Measurements from ENCODE around the gene MYCBPAP.

The MYCBPAP gene

DNA sequence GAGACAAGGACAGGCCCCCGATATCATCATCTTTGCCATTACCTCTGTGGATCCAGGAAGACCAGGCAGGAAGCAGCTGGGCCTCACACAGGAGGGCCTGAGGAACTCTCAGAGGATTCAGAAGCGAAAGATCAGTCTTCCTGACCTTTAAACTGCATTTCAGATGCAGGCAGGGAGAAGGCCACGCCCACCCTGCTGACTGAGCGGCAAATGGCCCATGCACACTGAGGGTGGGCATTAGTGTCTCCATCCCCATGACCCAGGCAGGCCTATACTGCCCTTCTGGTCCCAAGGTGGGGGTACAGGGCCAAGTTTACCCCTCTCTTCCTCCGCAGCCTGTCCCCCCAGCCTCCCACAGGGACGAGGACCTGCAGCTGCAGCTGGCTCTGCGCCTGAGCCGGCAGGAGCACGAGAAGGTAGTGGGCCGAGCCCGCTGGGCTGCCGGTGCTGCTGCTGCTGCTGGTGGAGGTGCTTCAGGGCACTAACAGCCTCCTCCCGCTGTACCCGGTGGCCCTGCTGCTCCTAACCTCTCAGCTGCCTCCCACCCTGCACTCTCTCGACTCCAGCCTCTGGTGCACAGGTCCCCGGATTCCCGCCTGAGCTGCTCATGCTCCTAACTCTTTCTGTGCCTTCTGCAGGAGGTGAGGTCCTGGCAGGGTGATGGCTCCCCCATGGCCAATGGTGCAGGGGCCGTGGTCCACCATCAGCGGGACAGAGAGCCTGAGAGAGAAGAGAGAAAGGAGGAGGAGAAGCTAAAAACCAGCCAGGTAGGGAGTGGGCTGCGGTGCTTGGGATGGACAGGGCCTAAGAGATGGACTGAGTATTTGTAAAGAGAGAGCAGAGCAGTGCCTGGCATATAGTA, 30.5 kb downstream of the MYCBPAP start:
- no peak for DNase-seq

DNA sequence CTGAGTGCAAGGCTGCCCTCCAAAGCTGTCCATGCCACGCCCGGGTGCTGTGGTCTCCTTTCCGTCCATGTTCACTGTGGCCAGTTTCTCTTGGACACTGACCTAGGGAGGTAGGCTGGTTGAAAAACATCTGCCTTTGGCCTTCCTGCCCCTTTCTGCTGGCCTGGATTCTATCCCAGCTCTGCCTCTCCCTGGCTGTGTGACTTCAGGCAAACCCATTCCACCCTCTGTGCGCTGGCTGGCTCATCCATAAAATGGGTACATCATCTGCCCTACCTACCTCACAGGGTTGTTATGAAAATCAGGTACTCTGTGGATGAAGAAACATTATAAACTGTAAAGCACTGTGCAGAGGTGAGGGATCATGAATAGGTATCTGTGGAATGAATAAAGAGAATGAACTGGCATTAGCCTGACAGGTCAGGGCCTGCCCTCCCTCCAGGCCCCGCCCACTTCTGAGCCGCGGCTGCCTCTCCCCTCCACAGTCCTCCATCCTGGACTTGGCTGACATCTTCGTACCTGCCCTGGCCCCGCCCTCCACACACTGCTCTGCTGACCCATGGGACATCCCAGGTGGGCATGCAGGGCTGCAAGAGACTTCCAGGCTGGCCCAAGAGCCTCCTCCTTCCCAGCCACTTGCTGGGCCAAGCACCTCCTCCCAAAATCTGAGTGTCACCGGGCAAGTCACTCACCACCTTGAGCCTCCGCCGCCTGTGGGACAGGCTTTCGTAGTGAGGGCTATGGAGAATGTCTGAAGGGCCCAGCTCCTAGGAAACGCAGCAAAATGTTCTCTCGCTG, 31.7 kb downstream of the MYCBPAP start:
- DNase-seq, result no peak

DNA sequence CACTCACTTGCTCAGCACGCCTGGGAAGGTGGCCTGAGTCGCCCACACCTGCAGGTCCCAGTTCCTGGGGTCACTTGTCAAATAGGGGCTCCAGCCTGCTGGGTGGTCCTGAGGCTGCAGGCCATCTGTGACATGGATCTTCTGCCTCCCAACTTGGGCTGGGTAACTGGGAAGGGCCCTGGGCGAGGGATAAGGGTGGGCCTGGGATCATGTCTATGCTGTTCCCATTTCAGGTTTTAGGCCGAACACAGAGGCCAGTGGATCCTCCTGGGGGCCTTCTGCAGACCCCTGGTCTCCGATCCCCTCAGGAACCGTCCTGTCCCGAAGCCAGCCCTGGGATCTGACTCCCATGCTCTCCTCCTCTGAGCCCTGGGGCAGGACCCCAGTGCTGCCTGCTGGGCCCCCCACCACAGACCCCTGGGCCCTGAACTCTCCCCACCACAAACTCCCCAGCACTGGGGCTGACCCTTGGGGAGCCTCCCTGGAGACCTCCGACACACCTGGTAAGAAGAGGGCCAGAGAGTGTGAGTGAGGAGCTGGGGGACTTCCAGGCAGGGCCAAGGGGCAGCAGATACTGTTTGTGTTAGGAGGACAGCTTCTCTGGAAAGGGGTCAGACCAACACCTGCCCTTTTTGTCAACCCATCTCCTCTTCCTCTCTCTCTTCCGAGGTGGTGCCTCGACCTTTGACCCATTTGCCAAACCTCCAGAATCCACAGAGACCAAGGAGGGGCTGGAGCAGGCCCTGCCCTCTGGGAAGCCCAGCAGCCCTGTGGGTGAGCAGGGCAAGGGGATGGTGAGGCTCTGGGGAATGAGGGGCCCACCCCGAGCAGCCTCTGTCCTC, 32.5 kb downstream of the MYCBPAP start:
- no peak for DNase-seq

DNA sequence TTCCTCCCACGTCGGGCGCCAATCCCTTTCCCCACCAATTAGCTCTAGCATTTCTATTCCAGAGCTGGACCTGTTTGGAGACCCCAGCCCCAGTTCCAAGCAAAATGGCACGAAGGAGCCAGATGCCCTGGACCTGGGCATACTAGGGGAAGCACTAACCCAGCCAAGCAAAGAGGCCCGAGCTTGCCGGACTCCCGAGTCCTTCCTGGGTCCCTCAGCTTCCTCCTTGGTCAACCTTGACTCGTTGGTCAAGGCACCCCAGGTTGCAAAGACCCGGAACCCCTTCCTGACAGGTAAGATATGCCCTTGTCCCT, 33.1 kb downstream of the MYCBPAP start:
- DNase-seq, result no peak

DNA sequence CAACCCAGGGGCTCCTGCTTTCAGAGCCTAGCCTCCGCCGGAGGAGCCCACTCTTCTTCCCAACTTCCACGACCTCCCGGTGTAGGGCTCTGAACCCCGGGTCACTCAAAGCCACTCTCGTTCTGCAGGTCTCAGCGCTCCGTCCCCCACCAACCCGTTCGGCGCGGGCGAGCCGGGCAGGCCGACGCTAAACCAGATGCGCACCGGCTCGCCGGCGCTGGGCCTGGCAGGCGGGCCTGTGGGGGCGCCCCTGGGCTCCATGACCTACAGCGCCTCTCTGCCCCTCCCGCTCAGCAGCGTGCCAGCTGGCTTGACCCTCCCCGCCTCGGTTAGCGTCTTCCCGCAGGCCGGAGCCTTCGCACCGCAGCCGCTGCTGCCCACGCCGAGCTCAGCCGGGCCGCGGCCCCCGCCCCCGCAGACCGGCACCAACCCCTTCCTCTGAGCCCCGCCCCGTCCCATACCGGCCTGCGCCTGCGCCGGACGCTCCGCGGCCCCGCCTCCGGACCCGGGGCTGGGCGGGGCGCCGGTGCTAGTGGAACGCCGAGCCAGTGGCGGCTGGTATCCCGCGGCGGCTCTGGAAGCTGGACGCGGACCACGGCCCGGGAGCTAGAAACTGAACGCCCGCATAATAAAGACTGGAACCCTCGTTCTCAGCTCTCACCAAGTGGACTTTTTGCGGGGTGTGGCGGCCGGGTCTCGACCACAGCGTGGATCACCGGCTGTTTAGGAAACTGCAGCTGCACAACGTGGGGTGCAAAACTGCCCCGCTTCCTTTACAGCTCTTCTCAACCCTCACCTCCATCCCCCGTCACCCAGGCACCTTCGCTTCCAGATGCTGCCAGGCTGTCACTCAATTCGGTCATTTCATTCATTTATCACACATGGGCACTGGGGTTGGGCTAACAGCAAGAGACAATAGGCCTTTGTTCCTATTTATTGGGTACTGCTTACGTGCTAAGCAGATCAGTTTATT, 33.8 kb downstream of the MYCBPAP start:
- peak; percentile 84 for DNase-seq

DNA sequence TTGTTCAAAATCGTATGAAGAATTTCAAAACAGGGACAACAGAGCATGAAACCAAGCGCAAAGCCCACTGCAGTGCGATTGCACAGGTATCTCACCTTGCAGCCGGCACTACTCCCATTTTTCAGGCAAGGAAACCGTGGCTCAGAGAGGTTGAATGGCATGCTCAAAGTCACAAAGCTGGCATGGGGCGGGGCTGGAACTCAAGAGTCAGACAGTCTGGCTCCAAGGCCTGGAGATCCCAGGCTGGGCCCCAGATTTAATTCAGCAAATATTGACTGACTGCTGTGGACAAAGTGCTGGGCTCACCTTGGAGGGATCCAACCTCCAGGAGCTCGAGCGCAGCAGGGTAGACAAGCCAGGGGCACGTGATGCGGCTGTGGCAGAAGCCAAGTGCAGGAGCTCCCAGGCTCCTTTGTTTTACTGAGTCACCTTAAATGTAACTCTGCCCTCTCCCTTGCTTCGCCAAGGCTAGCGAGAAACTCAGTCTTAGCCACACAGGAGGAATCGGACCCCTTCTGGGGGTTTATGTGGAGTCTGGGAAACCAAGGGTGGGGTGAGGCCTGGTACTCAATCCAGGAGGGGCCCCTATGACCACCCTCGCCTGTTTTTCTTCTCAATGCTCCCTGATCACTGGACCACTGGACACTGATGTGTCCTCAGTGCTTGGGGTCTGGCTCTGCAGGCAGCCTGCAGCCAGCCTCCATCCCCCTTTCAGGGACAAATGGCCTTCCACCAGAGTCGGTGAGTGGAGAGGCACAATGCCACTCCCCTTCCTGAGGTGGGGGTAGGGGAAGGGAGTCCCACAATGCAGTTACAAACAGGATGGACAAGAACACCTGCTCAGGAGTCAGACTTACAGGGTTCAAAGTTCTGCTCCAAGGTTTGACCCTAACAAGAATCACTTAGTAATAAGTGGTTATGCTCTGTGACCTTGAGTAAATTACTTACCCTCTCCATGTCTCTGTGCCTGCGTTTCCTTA, 34.8 kb downstream of the MYCBPAP start:
- DNase-seq, result no peak

DNA sequence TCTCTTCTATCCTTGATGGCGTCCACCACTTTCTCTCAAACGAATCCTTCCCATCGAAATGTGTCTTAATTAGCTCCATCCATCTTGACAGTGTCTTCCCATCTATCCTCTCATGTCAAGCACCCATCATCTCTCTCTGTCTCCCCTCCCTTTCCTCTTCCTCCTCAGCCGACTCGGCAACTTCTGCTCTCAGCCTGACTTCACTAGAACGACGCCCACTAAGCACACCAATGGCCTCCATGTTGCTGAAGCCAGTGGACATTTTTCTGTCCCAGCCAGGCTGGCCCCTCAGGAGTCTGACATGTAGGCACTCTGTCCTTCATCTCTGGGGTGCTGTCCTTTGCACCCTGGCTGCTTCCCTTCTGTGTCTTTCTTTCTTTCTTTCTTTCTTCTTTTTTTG, 36.3 kb downstream of the MYCBPAP start:
- DNase-seq, result no peak

DNA sequence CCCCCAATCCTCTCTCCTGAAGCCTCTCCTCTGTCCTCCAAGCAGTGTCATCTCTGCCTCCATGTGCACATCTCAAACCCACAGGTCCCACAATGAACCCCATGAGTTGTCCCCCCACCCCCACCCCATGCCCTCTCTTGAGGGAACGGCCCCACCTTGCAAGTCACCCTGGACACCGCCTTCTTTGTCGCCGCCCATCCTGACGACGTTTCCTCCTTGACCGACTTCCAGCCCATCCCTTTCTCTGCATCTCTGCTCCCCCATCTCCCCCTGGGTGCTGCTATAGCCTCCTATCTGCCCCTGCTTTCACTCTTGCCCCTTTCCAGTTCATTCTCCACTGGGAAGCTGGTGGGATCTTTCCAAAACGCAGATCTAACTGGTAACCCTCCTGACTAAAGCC, 37.1 kb downstream of the MYCBPAP start:
- DNase-seq, result no peak

DNA sequence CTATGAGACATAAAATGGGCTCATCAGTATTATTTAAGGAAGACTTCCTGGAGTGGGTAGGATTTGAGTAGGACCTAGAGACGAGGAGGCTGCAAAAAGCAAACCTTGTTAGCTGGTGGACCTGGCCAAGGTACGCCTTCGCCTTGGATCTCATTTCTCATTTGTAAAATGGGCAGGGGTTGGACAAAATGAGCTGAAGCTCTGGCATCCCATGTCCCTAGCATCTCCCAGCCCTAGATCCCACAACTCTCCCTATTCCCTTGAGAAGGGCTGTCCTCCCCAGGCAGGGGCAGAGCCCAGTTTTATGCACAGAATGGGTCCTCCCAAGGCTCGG, 38.4 kb downstream of the MYCBPAP start:
- DNase-seq, result no peak

DNA sequence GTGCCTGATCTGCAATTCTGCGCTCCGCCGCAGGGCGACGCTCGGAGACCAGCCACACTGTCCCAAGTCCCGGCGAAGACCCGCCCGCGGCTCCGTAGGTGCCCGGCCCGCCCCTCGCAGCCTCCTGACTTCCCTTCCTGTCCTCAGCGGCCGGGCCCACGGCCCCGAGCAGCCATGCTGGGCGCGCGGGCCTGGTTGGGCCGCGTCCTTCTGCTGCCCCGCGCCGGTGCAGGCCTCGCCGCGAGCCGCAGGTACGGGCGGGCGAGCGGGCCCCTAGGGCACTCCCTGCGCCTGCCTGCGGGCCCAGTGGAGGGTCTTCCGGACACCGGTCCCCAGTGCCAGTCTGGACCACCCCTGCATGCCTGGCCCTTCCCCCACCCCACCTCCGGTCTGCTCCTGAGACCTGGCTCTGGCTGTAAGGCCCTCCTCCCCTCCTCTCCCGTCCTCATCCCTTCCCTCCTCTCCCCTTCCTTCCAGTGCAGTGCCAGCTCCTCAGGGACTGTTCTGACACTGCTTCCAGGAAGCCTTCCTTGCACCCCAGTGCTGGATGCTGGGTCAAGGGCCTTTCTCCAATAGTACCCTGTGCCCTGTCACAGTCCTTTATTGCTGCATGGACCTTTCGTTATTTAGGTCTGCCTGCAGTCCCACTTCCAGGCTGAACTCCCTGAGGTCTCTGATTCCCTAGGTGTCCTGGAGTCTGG, 38.9 kb downstream of the MYCBPAP start, which contains the start of gene SPATA20:
Gene SPATA20 (plus strand): TSS at position 140 of the 701 bp plus-strand sequence. CDS start 35 bp downstream, at position 175.
- DNase-seq, result peak; percentile 80

DNA sequence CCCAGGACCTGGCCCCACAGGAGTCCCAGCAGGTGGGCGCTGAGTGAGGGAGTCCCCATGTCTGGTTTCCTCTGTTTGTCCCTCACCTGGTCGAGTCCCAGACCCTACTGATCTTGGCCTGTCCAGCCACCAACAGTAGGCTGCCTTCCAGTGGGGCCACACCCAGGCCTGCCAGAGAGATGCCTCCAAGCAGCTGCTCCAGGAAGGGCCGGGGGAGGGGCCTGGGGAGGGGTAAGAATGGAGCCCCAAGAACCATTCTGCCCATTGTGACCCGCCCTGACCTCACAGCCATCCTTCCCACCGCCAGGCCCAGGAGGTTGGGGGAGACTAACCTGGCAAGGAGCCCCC, 39.5 kb downstream of the MYCBPAP start:
- DNase-seq, result no peak

DNA sequence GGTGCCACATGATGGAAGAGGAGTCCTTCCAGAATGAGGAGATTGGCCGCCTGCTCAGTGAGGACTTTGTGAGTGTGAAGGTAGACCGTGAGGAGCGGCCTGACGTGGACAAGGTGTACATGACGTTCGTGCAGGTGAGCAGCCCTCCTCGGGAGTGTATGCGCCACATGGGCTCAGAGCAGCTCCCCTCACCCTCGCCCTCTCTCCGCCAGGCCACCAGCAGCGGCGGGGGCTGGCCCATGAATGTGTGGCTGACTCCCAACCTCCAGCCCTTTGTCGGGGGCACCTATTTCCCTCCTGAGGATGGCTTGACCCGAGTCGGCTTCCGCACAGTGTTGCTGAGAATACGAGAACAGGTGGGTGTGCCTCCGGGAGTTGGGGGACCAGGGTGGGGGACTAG, 40.6 kb downstream of the MYCBPAP start:
- DNase-seq, result no peak

DNA sequence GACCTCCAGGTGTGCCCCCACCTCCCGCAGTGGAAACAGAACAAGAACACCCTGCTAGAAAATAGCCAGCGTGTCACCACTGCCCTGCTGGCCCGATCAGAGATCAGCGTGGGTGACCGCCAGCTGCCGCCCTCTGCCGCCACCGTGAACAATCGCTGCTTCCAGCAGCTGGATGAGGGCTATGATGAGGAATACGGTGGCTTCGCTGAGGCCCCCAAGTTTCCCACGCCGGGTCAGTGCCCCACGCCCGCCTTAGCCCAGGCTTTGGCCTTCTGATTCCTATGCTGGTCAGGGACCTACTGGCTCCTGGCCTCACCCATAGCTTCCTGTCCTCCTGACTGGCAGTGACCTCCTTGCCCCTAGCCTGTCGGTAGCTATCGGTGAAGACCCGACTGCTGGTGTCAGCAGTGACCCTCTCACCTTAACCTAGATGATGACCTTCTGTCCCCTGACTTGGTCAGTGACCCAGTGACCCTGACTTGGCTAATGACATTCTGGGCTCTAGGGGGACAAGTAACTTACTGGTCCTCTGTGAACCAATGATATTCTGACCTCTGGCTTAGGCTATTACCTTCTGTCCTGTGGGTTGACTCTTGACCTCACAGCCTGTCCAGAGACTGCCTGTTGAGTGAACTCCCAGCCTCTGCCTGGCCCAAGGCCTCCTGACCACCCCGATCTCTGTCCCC, 41.2 kb downstream of the MYCBPAP start:
- no peak for DNase-seq

DNA sequence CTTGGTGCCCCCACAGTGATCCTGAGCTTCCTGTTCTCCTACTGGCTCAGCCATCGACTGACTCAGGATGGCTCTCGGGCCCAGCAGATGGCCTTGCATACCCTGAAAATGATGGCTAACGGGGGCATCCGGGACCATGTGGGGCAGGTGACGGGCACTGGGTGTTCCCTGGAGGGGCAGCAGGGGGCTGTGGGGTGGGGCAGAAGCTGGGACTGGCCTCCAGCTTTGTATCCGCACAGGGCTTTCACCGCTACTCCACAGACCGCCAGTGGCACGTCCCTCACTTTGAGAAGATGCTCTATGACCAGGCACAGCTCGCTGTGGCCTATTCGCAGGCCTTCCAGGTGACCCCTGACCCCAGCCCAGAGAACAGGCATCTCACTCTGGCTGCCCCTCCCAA, 41.7 kb downstream of the MYCBPAP start:
- no peak for DNase-seq

DNA sequence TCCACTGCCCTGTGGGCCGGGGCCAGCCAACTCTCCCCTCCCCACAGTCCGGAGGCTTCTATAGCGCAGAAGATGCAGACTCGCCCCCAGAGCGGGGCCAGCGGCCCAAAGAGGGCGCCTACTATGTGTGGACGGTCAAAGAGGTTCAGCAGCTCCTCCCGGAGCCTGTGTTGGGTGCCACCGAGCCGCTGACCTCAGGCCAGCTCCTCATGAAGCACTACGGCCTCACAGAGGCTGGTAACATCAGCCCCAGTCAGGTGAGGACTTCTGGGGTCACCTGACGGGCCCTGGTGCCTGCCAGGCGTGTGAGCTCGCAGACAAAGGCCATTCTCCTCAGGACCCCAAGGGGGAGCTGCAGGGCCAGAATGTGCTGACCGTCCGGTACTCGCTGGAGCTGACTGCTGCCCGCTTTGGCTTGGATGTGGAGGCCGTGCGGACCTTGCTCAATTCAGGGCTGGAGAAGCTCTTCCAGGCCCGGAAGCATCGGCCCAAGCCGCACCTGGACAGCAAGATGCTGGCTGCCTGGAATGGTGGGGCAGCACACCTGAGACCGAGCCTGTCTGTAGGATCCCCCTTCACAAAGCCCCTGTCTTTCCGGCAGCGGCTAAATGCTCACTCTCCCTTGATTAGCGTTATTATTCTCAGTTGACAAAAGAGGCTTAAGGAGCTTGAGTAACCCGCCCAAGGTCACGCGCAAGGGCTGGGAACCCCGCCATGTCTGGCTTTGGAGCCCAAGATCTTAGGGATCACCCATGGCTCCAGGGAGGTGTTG, 42.6 kb downstream of the MYCBPAP start:
- no peak for DNase-seq

DNA sequence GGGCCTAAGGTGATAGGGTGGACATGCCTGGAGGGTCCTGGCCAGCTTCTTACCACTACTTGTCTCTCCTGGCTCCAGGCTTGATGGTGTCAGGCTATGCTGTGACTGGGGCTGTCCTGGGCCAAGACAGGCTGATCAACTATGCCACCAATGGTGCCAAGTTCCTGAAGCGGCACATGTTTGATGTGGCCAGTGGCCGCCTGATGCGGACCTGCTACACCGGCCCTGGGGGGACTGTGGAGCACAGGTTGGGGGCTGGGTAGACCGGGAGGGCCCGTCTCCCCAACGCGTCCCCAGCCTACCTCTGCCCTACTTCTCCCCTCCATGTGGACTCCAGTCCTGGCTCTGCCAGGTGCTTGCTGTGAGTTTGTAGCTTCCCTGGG, 43.2 kb downstream of the MYCBPAP start:
- no peak for DNase-seq

DNA sequence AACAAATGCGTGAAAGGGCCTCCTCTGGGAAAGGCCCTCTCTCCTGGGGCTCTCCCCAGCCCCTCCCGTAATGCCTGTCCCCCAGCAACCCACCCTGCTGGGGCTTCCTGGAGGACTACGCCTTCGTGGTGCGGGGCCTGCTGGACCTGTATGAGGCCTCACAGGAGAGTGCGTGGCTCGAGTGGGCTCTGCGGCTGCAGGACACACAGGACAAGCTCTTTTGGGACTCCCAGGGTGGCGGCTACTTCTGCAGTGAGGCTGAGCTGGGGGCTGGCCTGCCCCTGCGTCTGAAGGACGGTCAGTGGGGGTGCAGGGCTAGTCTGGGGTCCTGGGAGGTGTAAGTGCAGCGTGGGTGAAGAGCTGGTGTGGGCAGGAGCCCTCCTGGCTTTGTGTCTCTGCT, 43.6 kb downstream of the MYCBPAP start:
- DNase-seq, result no peak

DNA sequence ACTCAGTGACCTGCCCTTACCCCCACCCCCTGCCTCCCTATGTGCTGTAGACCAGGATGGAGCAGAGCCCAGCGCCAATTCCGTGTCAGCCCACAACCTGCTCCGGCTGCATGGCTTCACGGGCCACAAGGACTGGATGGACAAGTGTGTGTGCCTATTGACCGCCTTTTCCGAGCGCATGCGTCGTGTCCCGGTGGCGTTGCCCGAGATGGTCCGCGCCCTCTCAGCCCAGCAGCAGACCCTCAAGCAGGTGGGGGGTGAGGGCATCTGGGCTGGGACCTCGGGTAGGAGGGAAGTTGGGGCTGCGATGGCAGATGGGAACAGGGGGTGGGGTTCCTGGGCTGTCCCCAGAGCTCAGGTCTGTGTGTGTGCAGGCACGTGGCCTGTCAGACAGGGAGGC, 46.0 kb downstream of the MYCBPAP start:
- DNase-seq, result no peak

DNA sequence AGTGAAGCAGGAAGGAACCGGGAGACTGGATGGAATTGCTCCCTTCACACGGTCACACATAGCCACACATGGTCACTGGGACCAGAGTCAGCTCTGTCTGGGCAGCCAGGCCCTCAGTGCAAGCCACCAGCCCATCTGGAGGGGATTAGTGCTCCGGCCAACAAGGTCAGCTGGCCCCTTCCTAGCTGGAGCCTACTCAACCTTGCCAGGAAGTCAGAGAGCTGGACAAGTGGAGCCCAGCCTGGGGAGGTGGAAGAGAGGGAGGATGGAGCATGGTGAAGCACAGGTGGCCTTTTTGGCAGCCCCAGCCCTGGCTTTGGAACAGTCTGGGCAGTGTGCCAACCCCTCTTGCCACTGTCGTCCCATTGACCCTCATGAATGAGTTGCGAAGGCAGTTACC, 48.6 kb downstream of the MYCBPAP start:
- DNase-seq, result no peak

Measured in activated effector memory CD4-positive, alpha-beta T cell treated with Interleukin-2 at 50 U/mL for 16 hours (primary cell).